ENCODE measurements around the gene TXNDC8. TPM values are rescaled to one million over a fixed set of nuclear protein-coding genes. Genes with fewer than 3 reads are reported as not detected.
A peak's percentile ranks its signal among the peaks of the same experiment; 100 is the strongest.

Gene TXNDC8
- total RNA-seq, 1 donor from 2014 or later = not detected

GRCh38 chr9:110255463-110256379 lies 81.9 kb downstream of the TXNDC8 start:
- TF ChIP-seq, protein P1, sequence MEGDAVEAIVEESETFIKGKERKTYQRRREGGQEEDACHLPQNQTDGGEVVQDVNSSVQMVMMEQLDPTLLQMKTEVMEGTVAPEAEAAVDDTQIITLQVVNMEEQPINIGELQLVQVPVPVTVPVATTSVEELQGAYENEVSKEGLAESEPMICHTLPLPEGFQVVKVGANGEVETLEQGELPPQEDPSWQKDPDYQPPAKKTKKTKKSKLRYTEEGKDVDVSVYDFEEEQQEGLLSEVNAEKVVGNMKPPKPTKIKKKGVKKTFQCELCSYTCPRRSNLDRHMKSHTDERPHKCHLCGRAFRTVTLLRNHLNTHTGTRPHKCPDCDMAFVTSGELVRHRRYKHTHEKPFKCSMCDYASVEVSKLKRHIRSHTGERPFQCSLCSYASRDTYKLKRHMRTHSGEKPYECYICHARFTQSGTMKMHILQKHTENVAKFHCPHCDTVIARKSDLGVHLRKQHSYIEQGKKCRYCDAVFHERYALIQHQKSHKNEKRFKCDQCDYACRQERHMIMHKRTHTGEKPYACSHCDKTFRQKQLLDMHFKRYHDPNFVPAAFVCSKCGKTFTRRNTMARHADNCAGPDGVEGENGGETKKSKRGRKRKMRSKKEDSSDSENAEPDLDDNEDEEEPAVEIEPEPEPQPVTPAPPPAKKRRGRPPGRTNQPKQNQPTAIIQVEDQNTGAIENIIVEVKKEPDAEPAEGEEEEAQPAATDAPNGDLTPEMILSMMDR (IDR thresholded peaks at IDR 0.05; ENCODE audit: unreplicated experiment) = no peak
- H3K27ac Mint-ChIP-seq = peak overlapping the region; percentile 98
- DNase-seq (ENCODE audit: low spot score, unreplicated experiment) = peak; percentile 30
- H3K36me3 Mint-ChIP-seq (ENCODE audit: insufficient read depth) = peaks cover 2% of the 10 kb centered on the region
- H3K27me3 Mint-ChIP-seq = peaks cover 24% of the 10 kb centered on the region
- peak overlapping the region; percentile 96 for H3K4me3 Mint-ChIP-seq (ENCODE audit: low read depth)
- peaks cover 27% of the 10 kb centered on the region for H3K4me1 Mint-ChIP-seq (ENCODE audit: low read depth)
- H3K9me3 Mint-ChIP-seq (ENCODE audit: low read depth) = no peaks in the 10 kb centered on the region

DNA sequence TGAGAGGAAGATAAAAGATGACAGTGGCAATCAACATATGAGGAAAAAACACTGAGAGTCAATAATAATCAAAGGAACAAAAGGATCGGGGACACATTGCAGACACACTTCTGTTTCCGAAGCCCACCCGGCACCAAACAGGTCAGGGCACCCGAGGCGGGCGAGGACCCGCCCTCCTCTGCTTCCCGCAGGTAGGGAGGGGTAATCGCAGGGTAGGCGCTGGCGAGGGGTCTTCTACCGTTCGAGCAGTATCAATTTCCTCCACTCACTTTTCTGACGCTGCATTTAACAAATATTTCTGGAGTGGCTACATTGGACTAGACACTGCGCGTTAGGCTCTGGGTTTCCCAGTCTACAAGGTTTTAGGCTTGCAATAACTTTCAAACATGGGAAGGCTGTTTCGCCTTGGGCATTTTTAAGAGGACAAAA lies 82.6 kb downstream of the TXNDC8 start:
- no peak for DNase-seq (ENCODE audit: low spot score, unreplicated experiment)
- TF ChIP-seq, protein P1 (IDR thresholded peaks at IDR 0.05; ENCODE audit: unreplicated experiment) = no peak
- Mint-ChIP-seq H3K27me3 (peaks cover 24% of the 10 kb centered on the region), H3K9me3 (ENCODE audit: low read depth) (no peaks in the 10 kb centered on the region), H3K4me3 (ENCODE audit: low read depth) (peak overlapping the region; percentile 96), H3K4me1 (ENCODE audit: low read depth) (peaks cover 27% of the 10 kb centered on the region), H3K27ac (peak overlapping the region; percentile 89), H3K36me3 (ENCODE audit: insufficient read depth) (peaks cover 2% of the 10 kb centered on the region)

DNA sequence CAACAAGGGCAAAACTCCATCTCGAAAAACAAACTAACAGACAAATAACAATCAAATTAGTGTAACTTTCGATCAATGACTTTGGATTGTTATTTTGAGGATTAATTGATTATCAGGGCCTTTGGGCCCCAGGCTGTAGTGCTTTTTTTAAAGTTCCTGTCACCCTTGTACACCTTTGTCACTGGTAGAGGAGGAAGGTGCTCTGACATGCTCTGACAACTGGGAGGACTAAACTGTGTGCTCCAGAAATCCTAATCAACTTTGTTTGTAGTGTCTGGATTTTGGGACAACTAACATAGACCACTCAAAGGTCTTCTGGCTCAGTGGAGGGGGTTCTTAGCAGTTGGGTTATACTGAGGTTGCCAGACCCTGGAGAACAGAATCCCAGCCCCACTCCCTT lies 83.2 kb downstream of the TXNDC8 start:
- peak overlapping the region; percentile 96 for H3K4me3 Mint-ChIP-seq (ENCODE audit: low read depth)
- H3K9me3 Mint-ChIP-seq (ENCODE audit: low read depth) = no peaks in the 10 kb centered on the region
- peaks cover 27% of the 10 kb centered on the region for H3K4me1 Mint-ChIP-seq (ENCODE audit: low read depth)
- TF ChIP-seq, protein P1 (IDR thresholded peaks at IDR 0.05; ENCODE audit: unreplicated experiment) = no peak
- no peak for DNase-seq (ENCODE audit: low spot score, unreplicated experiment)
- H3K36me3 Mint-ChIP-seq (ENCODE audit: insufficient read depth) = peaks cover 2% of the 10 kb centered on the region
- H3K27me3 Mint-ChIP-seq = peaks cover 21% of the 10 kb centered on the region
- H3K27ac Mint-ChIP-seq = peak overlapping the region; percentile 89

Other genes starting within 250 kb of the TXNDC8 start
- 0.13 TPM in 1 of 2 replicates, not detected in the other for gene C9orf152, start 129.7 kb downstream of the TXNDC8 start, total RNA-seq
- 130 and 137 TPM in 2 replicates for gene TXN, start 81.4 kb downstream of the TXNDC8 start, total RNA-seq
- gene SVEP1, start 241.9 kb upstream of the TXNDC8 start, total RNA-seq = 0.26 and 0.42 TPM in 2 replicates

All from progenitor cell of endocrine pancreas (in vitro differentiated cells).